Mucosa of descending colon (tissue), 3 donors: ENCODE measurements around the gene ATL2. TPM values are rescaled to one million over a fixed set of nuclear protein-coding genes. Genes with fewer than 3 reads are reported as not detected.
"Not testable (repeated sequence)": the region's sequence is repeated elsewhere in the genome, so short reads cannot be mapped to it uniquely, and the experiment has no call there.

Experiments
- ATAC-seq: fragments of 200-7000 bp; cut with Tn5 transposase; one replicate; pipeline ENCODE4 v1.9.1; 2020; ENCODE audit warnings: mild to moderate bottlenecking, moderate library complexity
- DNase-seq, 3 donors: peaks; one replicate each; pipeline ENCODE4 v3.0.0-alpha.2; 2020
- H3K36me3 ChIP-seq: fragments of 200-600 bp; one replicate; pipeline ENCODE4 v1.8.0; 2021; ENCODE audit warnings: low read depth, mild to moderate bottlenecking
- H3K4me1 ChIP-seq: fragments of 200-600 bp; one replicate; pipeline ENCODE4 v1.8.0; 2021; ENCODE audit warnings: low read depth, mild to moderate bottlenecking
- H3K4me3 ChIP-seq: fragments of 200-600 bp; one replicate; pipeline ENCODE4 v1.8.0; 2021; ENCODE audit warnings: mild to moderate bottlenecking
- H3K9me3 ChIP-seq: fragments of 200-600 bp; one replicate; pipeline ENCODE4 v1.8.0; 2021; ENCODE audit warnings: mild to moderate bottlenecking
- CTCF ChIP-seq: fragments of 200-600 bp; IDR thresholded peaks from one replicate; pipeline ENCODE4 v1.8.0; 2022; ENCODE audit warnings: antibody characterized with exemption, mild to moderate bottlenecking
- intact Hi-C, 2 donors: fragments of 100-400 bp; cut with DNase I in 1 of 2; cut with micrococcal nuclease in 1 of 2; formaldehyde crosslinking; loops; one replicate each; pipeline versions ENCODE4 v1.11.0 to v1.11.1; 2022; cut with DNase I, micrococcal nuclease
- total RNA-seq, 3 donors: library from RNA; stranded (reverse); fragmentation: NEBNext Ultra II Directional in 2 of 3; extraction: Animal tissue kit (Norgen Biotek cat#: 25700) in 2 of 3; gene quantifications; one replicate each; pipeline versions ENCODE4 v1.2.1 to v1.2.4, GENCODE V29; 2021 to 2023
- donor health status: DM: no; HTN: no; CAD: no; lungs with moderate emphysema.
- donor health status: DM: no; HTN: no; CAD: no.
- donor health status: DM: no; HTN: yes; CAD: no.

ATL2 gene
- total RNA-seq, 3 donors from 2014 or later: 49.3 to 166 (median 53.5) TPM

GRCh38 chr2:38322224-38322914 is 54.7 kb downstream of the ATL2 start:
- TF ChIP-seq CTCF: no peak
- Histone ChIP-seq H3K36me3 (no peaks in the 10 kb centered on the region), H3K9me3 (no peaks in the 10 kb centered on the region), H3K4me3 (no peak overlapping the region), H3K4me1 (no peaks in the 10 kb centered on the region)
- ATAC-seq (no peak), DNase-seq (no peak)
- intact Hi-C loops: no loop called here

GRCh38 chr2:38319240-38319639 is 57.8 kb downstream of the ATL2 start:
- intact Hi-C loops: loop anchor here (5.0 to 10.0 kb wide), 2 partner anchors 188 to 416 kb away; no protein-coding TSS in a partner anchor

GRCh38 chr2:38317725-38318124 is 59.3 kb downstream of the ATL2 start:
- Histone ChIP-seq H3K9me3 (no peaks in the 10 kb centered on the region), H3K36me3 (no peaks in the 10 kb centered on the region), H3K4me3 (no peak overlapping the region), H3K4me1 (no peaks in the 10 kb centered on the region)
- intact Hi-C loops: loop anchor here (5.0 to 10.0 kb wide), 2 partner anchors 190 to 417 kb away; no protein-coding TSS in a partner anchor
- ATAC-seq: peak; percentile 12
- DNase-seq: no peak
- no peak for TF ChIP-seq CTCF

More at GRCh38 chr2:38319240-38319639, 57.8 kb downstream of the ATL2 start:
- DNase-seq, H3K4me1 ChIP-seq, H3K4me3 ChIP-seq, ATAC-seq, H3K9me3 ChIP-seq, H3K36me3 ChIP-seq: not testable (repeated sequence)

- H3K36me3 ChIP-seq: no peaks in the 10 kb centered on the region
- no peaks in the 10 kb centered on the region for H3K4me1 ChIP-seq
- TF ChIP-seq CTCF: peak; percentile 43
- H3K9me3 ChIP-seq: no peaks in the 10 kb centered on the region
- no peak overlapping the region for H3K4me3 ChIP-seq
- peak in 1 of 3 donors; percentile 55 for DNase-seq
- peak; percentile 48 for ATAC-seq
- intact Hi-C loops: loop anchor here (5.0 to 10.0 kb wide), 2 partner anchors 191 to 419 kb away; no protein-coding TSS in a partner anchor
Observed at GRCh38 chr2:38315707-38316333, 61.3 kb downstream of the ATL2 start.

GRCh38 chr2:38308821-38309220 is 68.3 kb downstream of the ATL2 start:
- intact Hi-C loops: no loop called here
- H3K4me3 ChIP-seq: no peak overlapping the region
- no peak for TF ChIP-seq CTCF
- DNase-seq (no peak), ATAC-seq (no peak)
- no peaks in the 10 kb centered on the region for H3K36me3 ChIP-seq
- H3K9me3 ChIP-seq: no peaks in the 10 kb centered on the region
- no peaks in the 10 kb centered on the region for H3K4me1 ChIP-seq
